Mammary epithelial cell (primary cell): ENCODE results near the gene BCL7C.
A peak's percentile ranks its signal among the peaks of the same experiment; 100 is the strongest.

Source experiments
- CTCF ChIP-seq, 2 donors: IDR thresholded peaks in 1 of 2; conservative IDR thresholded peaks in 1 of 2; 2 replicates each; pipeline ENCODE4 v1.5.1; 2011 to 2012; ENCODE audit warnings: inconsistent platforms in 2 of 2, low read length in 2 of 2, mild to moderate bottlenecking in 2 of 2, control low read depth in 1 of 2, low read depth in 1 of 2; ENCODE audit not compliant: insufficient read depth in 1 of 2; ENCODE audit errors: extremely low read depth in 1 of 2
- EZH2 ChIP-seq: IDR thresholded peaks from 2 replicates; pipeline ENCODE4 v1.6.1; 2012; ENCODE audit warnings: low read length, inconsistent platforms, borderline replicate concordance

GRCh38 chr16:30941600-30942425 is 47.9 kb upstream of the BCL7C start:
- TF ChIP-seq CTCF (conservative IDR thresholded peaks at IDR 0.05 in 1 of 2, IDR thresholded peaks at IDR 0.05 in 1 of 2; ENCODE audit: extremely low read depth in 1 of 2, insufficient read depth in 1 of 2, low read depth in 1 of 2, low read length in 2 of 2) (peak; percentile 97 to 98), EZH2 (no peak)
